HG03103 (cell line): ENCODE results near the gene ZNF649.

ENCODE experiments used
- ATAC-seq: cut with Tn5 transposase; IDR thresholded peaks from one replicate; pipeline ENCODE4 v1.9.1; 2021; ENCODE audit warnings: low read depth; ENCODE audit not compliant: unreplicated experiment

Gene ZNF649

DNA sequence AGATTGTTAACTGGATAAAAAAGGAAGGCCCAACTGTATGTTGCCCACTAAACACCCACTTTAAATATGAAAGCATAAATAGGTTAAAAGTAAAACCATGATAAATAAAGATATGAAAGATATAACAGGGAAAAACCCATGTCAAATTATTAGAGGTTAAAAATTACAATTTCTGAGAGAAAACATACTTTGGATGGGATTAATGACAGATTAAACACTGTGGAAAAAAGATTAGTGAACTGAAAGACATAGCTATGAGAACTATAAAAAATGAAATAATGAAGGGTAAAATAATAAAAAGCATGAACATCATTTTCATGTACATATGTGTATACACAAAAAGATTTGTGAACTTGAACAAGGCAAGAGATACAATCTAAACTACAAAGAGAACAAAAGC, 14.9 kb downstream of the ZNF649 start:
- ATAC-seq: no peak

DNA sequence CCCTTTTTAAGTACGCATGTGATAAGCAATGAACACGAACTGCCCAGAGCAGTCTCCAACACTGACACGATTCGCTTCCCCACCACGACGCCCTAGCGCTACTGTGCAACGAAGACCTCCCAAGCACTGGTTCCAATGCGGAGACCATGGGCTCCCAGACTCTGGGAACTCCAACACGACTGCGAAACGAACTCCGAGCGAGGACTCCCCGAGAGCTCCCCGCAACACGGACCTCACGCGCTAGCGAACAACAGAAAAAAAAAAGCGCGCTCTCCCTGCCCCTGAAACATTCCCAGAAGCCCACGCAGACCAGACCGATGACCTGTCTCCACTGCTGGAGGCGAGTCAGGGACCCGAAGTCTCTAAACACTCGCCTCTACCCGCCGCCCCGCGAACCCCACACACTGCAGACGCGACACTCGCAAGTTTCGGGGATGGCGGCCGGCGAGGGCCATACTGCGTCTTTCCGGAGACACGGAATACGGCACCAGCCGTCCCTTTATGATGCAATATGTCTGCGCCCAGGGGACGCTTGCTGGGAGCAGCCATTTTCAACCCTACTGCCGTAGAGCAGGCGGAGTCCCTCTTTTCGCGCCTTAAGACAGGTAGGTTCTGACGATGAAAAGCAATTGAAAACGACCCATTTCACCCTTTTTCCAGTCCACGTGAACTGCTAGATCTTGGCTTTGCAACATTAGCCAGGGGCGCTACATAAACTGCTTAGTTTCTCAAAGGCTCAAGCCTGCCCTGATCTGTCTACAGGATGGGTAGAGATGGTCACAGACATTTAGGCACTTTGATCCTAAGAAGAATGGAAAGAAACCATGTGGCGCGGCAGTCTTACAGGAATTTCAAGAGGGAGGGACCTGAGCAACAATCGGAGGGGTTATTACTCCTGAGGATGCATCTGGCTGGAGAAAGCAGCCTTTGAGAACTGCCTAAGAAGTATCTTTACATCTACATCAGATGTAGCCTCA, 17.0 kb downstream of the ZNF649 start, which contains the start of gene ZNF577:
Gene ZNF577, minus strand, starts transcription at position 430 of the 977 bp plus-strand sequence. CDS start 7,569 bp downstream, outside the sequence.
- no peak for ATAC-seq

DNA sequence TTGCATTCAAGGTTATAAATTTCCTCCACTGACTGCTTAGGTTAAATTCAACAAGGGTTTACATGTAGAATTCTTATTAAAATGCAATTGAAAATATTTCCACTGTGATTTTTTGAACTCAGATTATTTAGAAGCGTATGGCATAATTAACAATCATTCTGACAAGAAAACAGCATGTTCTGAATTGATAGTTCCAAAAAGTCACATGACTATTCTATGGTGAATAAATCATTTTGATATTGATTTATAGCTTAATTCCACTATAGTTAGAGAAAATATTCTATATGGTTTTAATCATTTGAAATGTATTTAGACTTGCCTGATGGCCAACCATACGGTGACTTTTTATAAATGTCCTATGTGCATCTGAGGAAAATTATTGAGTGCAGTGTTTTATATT, 20.1 kb downstream of the ZNF649 start:
- no peak for ATAC-seq

DNA sequence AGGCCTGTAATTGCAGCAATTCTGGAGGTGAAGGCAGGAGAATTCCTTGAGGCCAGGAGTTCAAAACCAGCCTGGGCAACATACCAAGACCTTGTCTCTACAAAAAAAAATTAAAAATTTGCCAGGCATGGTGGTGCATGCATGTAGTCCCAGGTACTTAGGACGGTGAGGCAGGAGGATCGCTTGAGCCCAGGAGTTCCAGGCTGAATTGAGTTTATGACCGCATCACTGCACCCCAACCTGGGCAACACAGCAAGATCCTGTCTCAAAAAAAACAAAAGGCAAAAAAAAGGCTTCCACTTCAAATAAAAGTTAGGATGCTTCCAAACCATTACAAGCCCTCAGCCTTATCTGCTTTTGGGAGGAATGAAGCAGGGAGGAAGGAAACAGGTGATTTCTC, 22.3 kb downstream of the ZNF649 start:
- ATAC-seq: no peak

DNA sequence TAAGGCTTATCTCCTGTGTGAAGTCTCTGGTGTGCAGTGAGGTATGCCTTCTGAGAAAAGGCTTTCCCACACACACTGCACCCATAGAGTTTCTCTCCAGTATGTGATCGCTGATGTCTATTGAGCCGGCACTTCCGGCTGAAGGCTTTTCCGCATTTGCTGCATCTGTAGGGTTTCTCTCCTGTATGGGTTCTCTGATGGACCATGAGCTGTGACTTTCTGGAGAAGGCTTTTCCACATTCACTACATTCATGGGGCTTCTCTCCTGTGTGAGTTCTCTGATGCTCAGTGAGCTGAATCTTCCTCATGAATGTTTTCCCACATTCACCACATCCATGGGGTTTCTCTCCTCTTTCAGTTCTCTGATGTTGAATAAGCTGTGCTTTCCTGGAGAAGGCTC, 31.7 kb downstream of the ZNF649 start:
- no peak for ATAC-seq

DNA sequence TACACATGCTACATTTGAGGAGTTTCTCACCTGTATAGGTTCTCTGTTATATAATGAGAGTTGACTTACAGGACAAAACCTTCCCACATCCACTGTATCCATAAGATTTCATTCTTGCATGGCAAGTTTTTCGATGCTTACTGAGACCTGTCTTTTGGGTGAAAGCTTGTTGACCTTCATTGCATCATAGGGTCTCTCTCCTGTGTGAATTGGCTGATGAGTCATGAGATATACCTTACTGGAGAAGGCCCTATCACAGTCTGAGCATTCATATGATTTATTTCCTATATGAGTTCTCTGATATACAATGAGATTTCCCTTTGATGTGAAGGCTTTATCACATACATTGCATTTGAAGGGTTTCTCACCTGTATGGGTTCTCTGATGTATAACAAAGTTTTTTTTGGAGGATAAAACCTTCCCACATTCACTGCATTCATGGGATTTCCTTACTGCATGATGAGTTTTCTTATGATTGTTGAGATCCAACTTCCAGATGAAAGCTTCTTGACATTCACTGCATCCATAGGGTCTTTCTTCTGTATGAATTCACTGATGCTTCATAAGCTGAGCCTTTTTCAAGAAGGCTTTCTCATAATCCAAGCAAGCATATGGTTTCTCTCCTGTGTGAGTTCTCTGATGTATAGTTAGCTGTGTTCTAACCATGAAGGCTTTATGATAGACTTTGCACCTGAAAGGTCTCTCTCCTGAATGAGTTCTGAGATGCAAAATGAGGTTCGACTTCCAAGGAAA, 42.8 kb downstream of the ZNF649 start:
- ATAC-seq: no peak
